Adrenal gland (tissue), 5 donors: Measurements from ENCODE around the gene FGFBP1.

Source experiments
- POLR2A ChIP-seq, 2 donors: fragments of 450-650 bp; IDR thresholded peaks; one replicate each; pipeline ENCODE4 v1.6.1; 2017; ENCODE audit warnings: antibody characterized with exemption in 2 of 2, mild to moderate bottlenecking in 2 of 2, moderate library complexity in 1 of 2
- TF ChIP-seq, protein P1 (sequence below), 6 experiments: fragments of 450-650 bp in 4 of 6; fragments of 200-600 bp in 2 of 6; sonication (generic) in 1 of 6; IDR thresholded peaks; 1 replicate in 5 of 6; 2 replicates in 1 of 6; pipeline versions ENCODE4 v1.5.1 to v1.8.0; 2016 to 2021; ENCODE audit warnings: antibody characterized with exemption in 6 of 6, mild to moderate bottlenecking in 2 of 6, moderate library complexity in 1 of 6
- donor health status: DM: no; HTN: no; CAD: no.

DNA sequence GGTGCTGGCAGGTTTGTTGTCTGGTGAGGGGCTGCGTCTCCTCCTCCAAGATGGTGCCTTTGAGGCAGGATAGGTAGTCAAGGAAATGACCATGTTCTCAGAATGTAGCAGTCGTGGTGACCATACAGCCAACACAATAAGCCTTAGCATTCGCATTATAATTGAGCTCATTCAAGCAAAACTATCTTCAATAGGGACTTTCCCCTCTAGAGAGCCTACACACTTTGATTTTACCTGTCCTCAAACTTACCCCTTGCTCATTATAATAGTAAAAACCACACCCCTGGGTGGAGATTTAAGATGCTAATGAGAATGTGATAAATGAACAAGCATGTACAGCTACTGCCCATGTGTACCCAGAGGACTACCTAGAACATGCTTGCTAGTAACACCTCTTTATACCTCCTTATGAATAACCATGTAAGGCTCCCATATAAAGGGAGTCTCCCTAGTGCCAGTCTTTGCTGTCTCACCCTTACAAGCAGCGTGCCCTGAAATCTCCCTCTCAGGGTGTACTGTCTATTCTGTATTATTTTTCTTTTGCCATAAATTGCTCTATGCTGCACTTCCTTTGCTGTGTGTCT lies 48.2 kb downstream of the FGFBP1 start:
- TF ChIP-seq, protein P1, sequence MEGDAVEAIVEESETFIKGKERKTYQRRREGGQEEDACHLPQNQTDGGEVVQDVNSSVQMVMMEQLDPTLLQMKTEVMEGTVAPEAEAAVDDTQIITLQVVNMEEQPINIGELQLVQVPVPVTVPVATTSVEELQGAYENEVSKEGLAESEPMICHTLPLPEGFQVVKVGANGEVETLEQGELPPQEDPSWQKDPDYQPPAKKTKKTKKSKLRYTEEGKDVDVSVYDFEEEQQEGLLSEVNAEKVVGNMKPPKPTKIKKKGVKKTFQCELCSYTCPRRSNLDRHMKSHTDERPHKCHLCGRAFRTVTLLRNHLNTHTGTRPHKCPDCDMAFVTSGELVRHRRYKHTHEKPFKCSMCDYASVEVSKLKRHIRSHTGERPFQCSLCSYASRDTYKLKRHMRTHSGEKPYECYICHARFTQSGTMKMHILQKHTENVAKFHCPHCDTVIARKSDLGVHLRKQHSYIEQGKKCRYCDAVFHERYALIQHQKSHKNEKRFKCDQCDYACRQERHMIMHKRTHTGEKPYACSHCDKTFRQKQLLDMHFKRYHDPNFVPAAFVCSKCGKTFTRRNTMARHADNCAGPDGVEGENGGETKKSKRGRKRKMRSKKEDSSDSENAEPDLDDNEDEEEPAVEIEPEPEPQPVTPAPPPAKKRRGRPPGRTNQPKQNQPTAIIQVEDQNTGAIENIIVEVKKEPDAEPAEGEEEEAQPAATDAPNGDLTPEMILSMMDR (IDR thresholded peaks at IDR 0.05) = no peak
- no peak for TF ChIP-seq POLR2A (IDR thresholded peaks at IDR 0.05)
